ENCODE measurements around the gene TRIM65.

TRIM65 gene

DNA sequence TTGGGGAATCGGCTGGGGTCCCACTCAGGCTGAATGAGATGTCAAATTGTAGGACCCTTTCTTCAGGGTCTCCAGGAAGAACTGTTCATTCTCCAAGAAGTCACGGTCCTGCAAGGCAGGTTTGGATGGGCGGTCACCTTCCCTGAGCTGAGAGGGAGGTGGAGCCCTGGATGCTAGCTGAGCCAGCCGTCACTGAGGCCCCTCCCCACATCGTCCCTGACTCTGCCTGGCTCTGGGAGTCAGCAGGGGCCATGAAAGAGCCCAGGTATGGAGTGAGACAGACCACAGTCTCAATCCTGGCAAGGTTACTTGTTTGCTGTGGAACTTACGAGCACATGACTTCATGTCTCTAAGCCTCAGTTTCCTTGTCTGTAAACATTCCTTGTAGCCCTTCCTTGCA is 13.9 kb upstream of the TRIM65 start:
- DNase-seq (ENCODE audit: low read depth in 1 of 2, low spot score in 1 of 2) = no peak
- no peaks in the 10 kb centered on the region for H3K27me3 ChIP-seq (ENCODE audit: insufficient read depth, poor library complexity, severe bottlenecking)
- no peak for TF ChIP-seq CTCF (IDR thresholded peaks at IDR 0.05; ENCODE audit: insufficient read depth, low read length)
- TF ChIP-seq SPI1 (IDR thresholded peaks at IDR 0.05; ENCODE audit: borderline replicate concordance, low read depth) = no peak
- no peak for TF ChIP-seq POLR2AphosphoS5 (IDR thresholded peaks at IDR 0.05; ENCODE audit: low read depth)
- TF ChIP-seq, protein P1, sequence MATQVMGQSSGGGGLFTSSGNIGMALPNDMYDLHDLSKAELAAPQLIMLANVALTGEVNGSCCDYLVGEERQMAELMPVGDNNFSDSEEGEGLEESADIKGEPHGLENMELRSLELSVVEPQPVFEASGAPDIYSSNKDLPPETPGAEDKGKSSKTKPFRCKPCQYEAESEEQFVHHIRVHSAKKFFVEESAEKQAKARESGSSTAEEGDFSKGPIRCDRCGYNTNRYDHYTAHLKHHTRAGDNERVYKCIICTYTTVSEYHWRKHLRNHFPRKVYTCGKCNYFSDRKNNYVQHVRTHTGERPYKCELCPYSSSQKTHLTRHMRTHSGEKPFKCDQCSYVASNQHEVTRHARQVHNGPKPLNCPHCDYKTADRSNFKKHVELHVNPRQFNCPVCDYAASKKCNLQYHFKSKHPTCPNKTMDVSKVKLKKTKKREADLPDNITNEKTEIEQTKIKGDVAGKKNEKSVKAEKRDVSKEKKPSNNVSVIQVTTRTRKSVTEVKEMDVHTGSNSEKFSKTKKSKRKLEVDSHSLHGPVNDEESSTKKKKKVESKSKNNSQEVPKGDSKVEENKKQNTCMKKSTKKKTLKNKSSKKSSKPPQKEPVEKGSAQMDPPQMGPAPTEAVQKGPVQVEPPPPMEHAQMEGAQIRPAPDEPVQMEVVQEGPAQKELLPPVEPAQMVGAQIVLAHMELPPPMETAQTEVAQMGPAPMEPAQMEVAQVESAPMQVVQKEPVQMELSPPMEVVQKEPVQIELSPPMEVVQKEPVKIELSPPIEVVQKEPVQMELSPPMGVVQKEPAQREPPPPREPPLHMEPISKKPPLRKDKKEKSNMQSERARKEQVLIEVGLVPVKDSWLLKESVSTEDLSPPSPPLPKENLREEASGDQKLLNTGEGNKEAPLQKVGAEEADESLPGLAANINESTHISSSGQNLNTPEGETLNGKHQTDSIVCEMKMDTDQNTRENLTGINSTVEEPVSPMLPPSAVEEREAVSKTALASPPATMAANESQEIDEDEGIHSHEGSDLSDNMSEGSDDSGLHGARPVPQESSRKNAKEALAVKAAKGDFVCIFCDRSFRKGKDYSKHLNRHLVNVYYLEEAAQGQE (IDR thresholded peaks at IDR 0.05; ENCODE audit: insufficient replicate concordance, low read depth) = no peak
- no peak for TF ChIP-seq GABPA (IDR thresholded peaks at IDR 0.05; ENCODE audit: low read depth)
- H3K27ac ChIP-seq (replicated peaks) = no peak overlapping the region
- no peak overlapping the region for H3K4me3 ChIP-seq (replicated peaks; ENCODE audit: insufficient read depth, low read length)

DNA sequence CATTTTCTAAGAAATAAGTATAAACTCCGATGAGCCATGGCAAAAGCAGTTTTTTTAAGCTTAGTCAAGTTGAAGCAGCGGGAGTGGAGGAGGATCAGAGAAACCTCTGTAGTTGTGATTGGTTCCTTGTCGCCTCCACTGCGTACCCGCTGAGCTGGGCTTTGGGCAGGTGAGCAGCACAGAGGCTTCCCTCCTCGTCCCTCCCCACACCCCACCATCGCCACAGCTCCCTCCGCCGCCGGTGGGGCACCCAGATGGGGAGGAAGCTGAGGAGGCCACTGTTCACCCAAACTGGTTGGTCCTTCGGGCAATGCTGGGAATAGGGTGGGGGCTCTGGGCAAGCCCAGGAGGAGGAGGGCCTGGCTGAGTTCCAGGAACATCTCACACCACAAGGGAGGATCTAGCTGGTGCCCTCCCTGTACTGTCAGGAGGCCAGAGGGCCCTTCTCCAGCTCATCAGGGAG is 13.1 kb upstream of the TRIM65 start:
- H3K4me3 ChIP-seq (replicated peaks; ENCODE audit: insufficient read depth, low read length) = no peak overlapping the region
- no peak overlapping the region for H3K27ac ChIP-seq (replicated peaks)
- TF ChIP-seq CTCF (IDR thresholded peaks at IDR 0.05; ENCODE audit: insufficient read depth, low read length) (no peak), SPI1 (IDR thresholded peaks at IDR 0.05; ENCODE audit: borderline replicate concordance, low read depth) (no peak), POLR2AphosphoS5 (IDR thresholded peaks at IDR 0.05; ENCODE audit: low read depth) (no peak), GABPA (IDR thresholded peaks at IDR 0.05; ENCODE audit: low read depth) (no peak)
- TF ChIP-seq, protein P1 (IDR thresholded peaks at IDR 0.05; ENCODE audit: insufficient replicate concordance, low read depth) = no peak
- H3K27me3 ChIP-seq (ENCODE audit: insufficient read depth, poor library complexity, severe bottlenecking) = no peaks in the 10 kb centered on the region
- DNase-seq (ENCODE audit: low read depth in 1 of 2, low spot score in 1 of 2) = no peak

- H3K4me3 ChIP-seq (replicated peaks; ENCODE audit: insufficient read depth, low read length) = no peak overlapping the region
- no peak for DNase-seq (ENCODE audit: low read depth in 1 of 2, low spot score in 1 of 2)
- no peak overlapping the region for H3K27ac ChIP-seq (replicated peaks)
- H3K27me3 ChIP-seq (ENCODE audit: insufficient read depth, poor library complexity, severe bottlenecking) = no peaks in the 10 kb centered on the region
- no peak for TF ChIP-seq CTCF (IDR thresholded peaks at IDR 0.05; ENCODE audit: insufficient read depth, low read length)
- TF ChIP-seq POLR2AphosphoS5 (IDR thresholded peaks at IDR 0.05; ENCODE audit: low read depth) = no peak
- TF ChIP-seq SPI1 (IDR thresholded peaks at IDR 0.05; ENCODE audit: borderline replicate concordance, low read depth) = no peak
- TF ChIP-seq, protein P1 (IDR thresholded peaks at IDR 0.05; ENCODE audit: insufficient replicate concordance, low read depth) = no peak
- TF ChIP-seq GABPA (IDR thresholded peaks at IDR 0.05; ENCODE audit: low read depth) = no peak
Observed at GRCh38 chr17:75909051-75909811, 12.5 kb upstream of the TRIM65 start.

Data from HL-60 (cell line).